Naive thymus-derived CD4-positive, alpha-beta T cell (primary cell): ENCODE measurements around the gene TMOD4. TPM values are rescaled to one million over a fixed set of nuclear protein-coding genes. Genes with fewer than 3 reads are reported as not detected.
A peak's percentile ranks its signal among the peaks of the same experiment; 100 is the strongest.

Source experiments
- ATAC-seq: fragments of 150-1000 bp; cut with Tn5 transposase; 2 replicates; pipeline ENCODE4 v1.10.0; 2021; ENCODE audit warnings: mild to moderate bottlenecking, moderate library complexity
- CTCF ChIA-PET: fragments of 350-600 bp; sonication (Branson Sonifier 250); formaldehyde crosslinking; loops from one replicate; lab custom pipeline; 2021; ENCODE audit warnings: antibody characterized with exemption; lab: Charles Lee
- POLR2A ChIA-PET: fragments of 350-600 bp; sonication (Branson Sonifier 250); formaldehyde crosslinking; loops from one replicate; lab custom pipeline; 2021; ENCODE audit warnings: antibody characterized with exemption, inconsistent platforms; lab: Charles Lee
- DNase-seq, 9 donors: peaks; one replicate each; pipeline versions ENCODE4 v3.0.0 to v3.0.0-alpha.2; 2020 to 2022; ENCODE audit warnings: mixed read lengths in 1 of 9
- H3K27ac ChIP-seq: one replicate; pipeline ENCODE4 v1.7.0; 2013; ENCODE audit warnings: mild to moderate bottlenecking, low read depth, low read length, moderate library complexity
- H3K27me3 ChIP-seq, 2 donors: one replicate each; pipeline ENCODE4 v1.7.0; 2013; ENCODE audit warnings: low read length in 2 of 2, mild to moderate bottlenecking in 2 of 2, moderate library complexity in 2 of 2; ENCODE audit not compliant: control insufficient read depth in 2 of 2, insufficient read depth in 2 of 2
- H3K36me3 ChIP-seq, 3 experiments: 1 replicate in 2 of 3; 2 replicates in 1 of 3; pipeline ENCODE4 v1.7.0; 2013; ENCODE audit warnings: low read length in 3 of 3, mild to moderate bottlenecking in 3 of 3, moderate library complexity in 1 of 3; ENCODE audit not compliant: insufficient read depth in 3 of 3, control insufficient read depth in 2 of 3
- H3K4me1 ChIP-seq, 2 donors: one replicate each; pipeline ENCODE4 v1.7.0; 2013; ENCODE audit warnings: low read length in 2 of 2, mild to moderate bottlenecking in 2 of 2, moderate library complexity in 1 of 2; ENCODE audit not compliant: control insufficient read depth in 2 of 2, insufficient read depth in 2 of 2
- H3K4me3 ChIP-seq: 2 replicates; pipeline ENCODE4 v1.7.0; 2013; ENCODE audit warnings: mild to moderate bottlenecking, low read length
- H3K9me3 ChIP-seq, 3 experiments: 1 replicate in 2 of 3; 2 replicates in 1 of 3; pipeline ENCODE4 v1.7.0; 2013; ENCODE audit warnings: low read length in 3 of 3; ENCODE audit not compliant: control insufficient read depth in 2 of 3
- H3K27ac Mint-ChIP-seq, 9 donors: one replicate each; pipeline ENCODE4 v1.8.0; 2020 to 2022; ENCODE audit warnings: mixed read lengths in 9 of 9, mild to moderate bottlenecking in 8 of 9, moderate library complexity in 5 of 9, inconsistent platforms in 2 of 9
- H3K27me3 Mint-ChIP-seq, 5 donors: one replicate each; pipeline ENCODE4 v1.8.0; 2021 to 2022; ENCODE audit warnings: mixed read lengths in 5 of 5, mild to moderate bottlenecking in 1 of 5
- H3K36me3 Mint-ChIP-seq, 5 donors: one replicate each; pipeline ENCODE4 v1.8.0; 2020 to 2022; ENCODE audit warnings: mixed read lengths in 5 of 5, mild to moderate bottlenecking in 3 of 5, inconsistent platforms in 1 of 5
- H3K4me1 Mint-ChIP-seq, 7 donors: one replicate each; pipeline ENCODE4 v1.8.0; 2020 to 2022; ENCODE audit warnings: mixed read lengths in 7 of 7, mild to moderate bottlenecking in 3 of 7, inconsistent platforms in 1 of 7
- H3K4me3 Mint-ChIP-seq, 10 donors: one replicate each; pipeline ENCODE4 v1.8.0; 2020 to 2022; ENCODE audit warnings: mild to moderate bottlenecking in 10 of 10, mixed read lengths in 10 of 10, moderate library complexity in 6 of 10, inconsistent platforms in 2 of 10
- H3K9me3 Mint-ChIP-seq, 11 donors: one replicate each; pipeline ENCODE4 v1.8.0; 2020 to 2022; ENCODE audit warnings: mixed read lengths in 11 of 11, mild to moderate bottlenecking in 4 of 11, inconsistent platforms in 1 of 11, moderate library complexity in 1 of 11
- intact Hi-C, 2 donors: fragments of 100-400 bp; cut with micrococcal nuclease; formaldehyde crosslinking; loops; one replicate each; pipeline ENCODE4 v1.15.1; 2023
- polyA plus RNA-seq, 2 donors: library from polyadenylated mRNA; unstranded; fragments of 300-500 nt; fragmentation: Illumina TruSeq; gene quantifications; one replicate each; pipeline ENCODE4 v1.2.3, GENCODE V29; 2021
- total RNA-seq, 6 experiments: library from RNA in 5 of 6; stranded (reverse) in 5 of 6; gene quantifications; 1 replicate in 5 of 6; 2 replicates in 1 of 6; pipeline ENCODE4 v1.2.3 and lab custom pipeline; 2021 to 2026

TMOD4 gene
- total and polyA plus RNA-seq, 7 experiments from 2014 or later, result 0.73 to 5.4 (median 3.6) TPM; not detected in 1

GRCh38 chr1:151144474-151145303 is 31.1 kb downstream of the TMOD4 start:
- no peak for ATAC-seq
- Histone ChIP-seq H3K9me3 (no peaks in the 10 kb centered on the region), H3K4me1 (no peaks in the 10 kb centered on the region), H3K4me3 (no peak overlapping the region), H3K36me3 (peaks cover 0 to 4% (median 0%) of the 10 kb centered on the region in 3 experiments), H3K27me3 (no peaks in the 10 kb centered on the region), H3K27ac (no peak overlapping the region)
- CTCF ChIA-PET, result interaction anchor here (1.1 to 1.2 kb wide), 2 partner anchors 10 to 13 kb away, joined by 3 to 4 read pairs; no protein-coding TSS in a partner anchor
- Mint-ChIP-seq H3K27me3 (peaks cover 0 to 19% (median 0%) of the 10 kb centered on the region in 5 donors), H3K36me3 (peaks cover 0 to 1% (median 0%) of the 10 kb centered on the region in 5 donors), H3K9me3 (no peaks in the 10 kb centered on the region), H3K4me1 (peaks cover 12 to 24% (median 22%) of the 10 kb centered on the region in 7 donors), H3K4me3 (peak overlapping the region in 8 of 10 donors; percentile 7 to 99 (median 78)), H3K27ac (peak overlapping the region in 3 of 9 donors; percentile 12 to 41 (median 23))
- POLR2A ChIA-PET, result interaction anchor here (0.8 to 1.6 kb wide), 4 partner anchors 12 to 88 kb away, joined by 3 to 6 read pairs (median 3); no protein-coding TSS in a partner anchor
- DNase-seq, result no peak
- intact Hi-C loops, result no loop called here

- Mint-ChIP-seq H3K27ac (no peak overlapping the region), H3K4me3 (peak overlapping the region in 2 of 10 donors; percentile 34 to 54), H3K9me3 (no peaks in the 10 kb centered on the region), H3K27me3 (peaks cover 0 to 19% (median 0%) of the 10 kb centered on the region in 5 donors), H3K4me1 (peaks cover 12 to 24% (median 22%) of the 10 kb centered on the region in 7 donors), H3K36me3 (peaks cover 0 to 1% (median 0%) of the 10 kb centered on the region in 5 donors)
- H3K4me1 ChIP-seq, result no peaks in the 10 kb centered on the region
- ATAC-seq, result no peak
- no peak overlapping the region for H3K4me3 ChIP-seq
- no peak for DNase-seq
- intact Hi-C loops, result no loop called here
- POLR2A ChIA-PET, result interaction anchor here (0.6 to 1.5 kb wide), 4 partner anchors 11 to 119 kb away, joined by 3 to 8 read pairs (median 6); no protein-coding TSS in a partner anchor
- no peaks in the 10 kb centered on the region for H3K27me3 ChIP-seq
- peaks cover 0 to 4% (median 0%) of the 10 kb centered on the region in 3 experiments for H3K36me3 ChIP-seq
- H3K9me3 ChIP-seq, result no peaks in the 10 kb centered on the region
- no peak overlapping the region for H3K27ac ChIP-seq
- CTCF ChIA-PET, result no interaction called here
These were observed 31.8 kb downstream of the TMOD4 start for GRCh38 chr1:151143986-151144385.

GRCh38 chr1:151143057-151143435 is 32.7 kb downstream of the TMOD4 start:
- ATAC-seq, result no peak
- H3K27ac Mint-ChIP-seq, result no peak overlapping the region
- Histone ChIP-seq H3K4me3 (no peak overlapping the region), H3K4me1 (no peaks in the 10 kb centered on the region), H3K36me3 (peaks cover 0 to 4% (median 0%) of the 10 kb centered on the region in 3 experiments), H3K9me3 (no peaks in the 10 kb centered on the region), H3K27ac (no peak overlapping the region), H3K27me3 (no peaks in the 10 kb centered on the region)
- intact Hi-C loops, result no loop called here
- no peak overlapping the region for H3K4me3 Mint-ChIP-seq
- no peak for DNase-seq
- POLR2A ChIA-PET, result interaction anchor here (1.4 to 1.5 kb wide), 2 partner anchors 12 kb away, joined by 5 to 8 read pairs; no protein-coding TSS in a partner anchor
- H3K36me3 Mint-ChIP-seq, result peaks cover 0 to 1% (median 0%) of the 10 kb centered on the region in 5 donors
- peaks cover 12 to 24% (median 22%) of the 10 kb centered on the region in 7 donors for H3K4me1 Mint-ChIP-seq
- CTCF ChIA-PET, result interaction anchor here (1.2 to 1.3 kb wide), 2 partner anchors 14 to 118 kb away, joined by 4 read pairs; partner anchors contain the start of gene TNFAIP8L2
- H3K27me3 Mint-ChIP-seq, result peaks cover 0 to 16% (median 0%) of the 10 kb centered on the region in 5 donors
- H3K9me3 Mint-ChIP-seq, result no peaks in the 10 kb centered on the region

GRCh38 chr1:151142411-151143056 is 33.2 kb downstream of the TMOD4 start:
- Histone ChIP-seq H3K27ac (no peak overlapping the region), H3K4me1 (no peaks in the 10 kb centered on the region), H3K27me3 (no peaks in the 10 kb centered on the region), H3K9me3 (no peaks in the 10 kb centered on the region), H3K4me3 (no peak overlapping the region), H3K36me3 (peaks cover 0 to 4% (median 0%) of the 10 kb centered on the region in 3 experiments)
- intact Hi-C loops, result no loop called here
- ChIA-PET POLR2A (interaction anchor here (1.4 to 1.5 kb wide), 2 partner anchors 12 to 13 kb away, joined by 5 to 8 read pairs; no protein-coding TSS in a partner anchor), CTCF (interaction anchor here (0.6 to 1.5 kb wide), 4 partner anchors 14 to 1161 kb away, joined by 3 to 5 read pairs (median 4); partner anchors contain the start of gene TNFAIP8L2)
- Mint-ChIP-seq H3K27me3 (peaks cover 0 to 16% (median 0%) of the 10 kb centered on the region in 5 donors), H3K4me1 (peaks cover 12 to 22% (median 20%) of the 10 kb centered on the region in 7 donors), H3K9me3 (no peaks in the 10 kb centered on the region), H3K27ac (no peak overlapping the region), H3K4me3 (no peak overlapping the region), H3K36me3 (peaks cover 0 to 1% (median 0%) of the 10 kb centered on the region in 5 donors)
- ATAC-seq (no peak), DNase-seq (no peak)

- DNase-seq (no peak), ATAC-seq (no peak)
- H3K9me3 Mint-ChIP-seq, result peaks cover 0 to 3% (median 0%) of the 10 kb centered on the region in 11 donors
- H3K27me3 Mint-ChIP-seq, result no peaks in the 10 kb centered on the region
- Histone ChIP-seq H3K27ac (no peak overlapping the region), H3K9me3 (no peaks in the 10 kb centered on the region), H3K4me1 (no peaks in the 10 kb centered on the region), H3K27me3 (no peaks in the 10 kb centered on the region), H3K4me3 (no peak overlapping the region), H3K36me3 (no peaks in the 10 kb centered on the region)
- peaks cover 0 to 6% (median 0%) of the 10 kb centered on the region in 7 donors for H3K4me1 Mint-ChIP-seq
- H3K36me3 Mint-ChIP-seq, result peaks cover 0 to 8% (median 5%) of the 10 kb centered on the region in 5 donors
- POLR2A ChIA-PET, result interaction anchor here (0.7 kb wide), 1 partner anchor 325 kb away, joined by 3 read pairs; no protein-coding TSS in a partner anchor
- CTCF ChIA-PET, result no interaction called here
- H3K4me3 Mint-ChIP-seq, result no peak overlapping the region
- intact Hi-C loops, result no loop called here
- no peak overlapping the region for H3K27ac Mint-ChIP-seq
These were observed 38.0 kb downstream of the TMOD4 start for GRCh38 chr1:151137789-151138188.
